Activated CD8-positive, alpha-beta memory T cell treated with anti-CD3 and anti-CD28 coated beads for 24 hours (primary cell): ENCODE measurements around the gene BORCS6.
"Not testable (repeated sequence)": the region's sequence is repeated elsewhere in the genome, so short reads cannot be mapped to it uniquely, and the experiment has no call there.

Experiments
- DNase-seq: peaks from one replicate; pipeline ENCODE4 v3.0.0-alpha.2; 2020

Gene BORCS6

GRCh38 chr17:8189711-8190477 is at the start of gene BORCS6:
Gene BORCS6, minus strand, starts transcription at chr17:8190180. Its CDS starts 40 bp downstream, at chr17:8190140.
- DNase-seq, result peak; percentile 93

GRCh38 chr17:8237886-8238285 is 47.9 kb upstream of the BORCS6 start:
- no peak for DNase-seq

GRCh38 chr17:8237175-8237574 is 47.2 kb upstream of the BORCS6 start:
- DNase-seq, result no peak

GRCh38 chr17:8235676-8236075 is 45.7 kb upstream of the BORCS6 start:
- no peak for DNase-seq

GRCh38 chr17:8234361-8235270 is 44.6 kb upstream of the BORCS6 start:
- DNase-seq, result no peak

GRCh38 chr17:8231701-8232100 is 41.7 kb upstream of the BORCS6 start:
- DNase-seq, result no peak

GRCh38 chr17:8227238-8227581 is 37.2 kb upstream of the BORCS6 start:
- DNase-seq, result peak; percentile 64

- peak; percentile 86 for DNase-seq
Measured at GRCh38 chr17:8226536-8227237, 36.7 kb upstream of the BORCS6 start.

- DNase-seq, result peak; percentile 89
Measured at GRCh38 chr17:8225813-8226535, 36.0 kb upstream of the BORCS6 start.

GRCh38 chr17:8224891-8225812 is 35.2 kb upstream of the BORCS6 start:
- no peak for DNase-seq

- peak; percentile 84 for DNase-seq
Measured at GRCh38 chr17:8223356-8224126, 33.6 kb upstream of the BORCS6 start.

- peak; percentile 99 for DNase-seq
Measured at GRCh38 chr17:8222630-8223355, 32.8 kb upstream of the BORCS6 start.

- DNase-seq, result no peak
Measured at GRCh38 chr17:8222380-8222629, 32.3 kb upstream of the BORCS6 start.

GRCh38 chr17:8221663-8222379 is 31.8 kb upstream of the BORCS6 start:
- peak; percentile 99 for DNase-seq

- DNase-seq, result peak; percentile 100
Measured at GRCh38 chr17:8220783-8221662, 31.0 kb upstream of the BORCS6 start.

- DNase-seq, result not testable (repeated sequence)
Measured at GRCh38 chr17:8214000-8214399, 24.0 kb upstream of the BORCS6 start.

- DNase-seq, result no peak
Measured at GRCh38 chr17:8212312-8213180, 22.6 kb upstream of the BORCS6 start.
